Mammary epithelial cell (primary cell): ENCODE results near the gene CEP76.

Experiments used
- EZH2 ChIP-seq: IDR thresholded peaks from 2 replicates; pipeline ENCODE4 v1.6.1; 2012; ENCODE audit warnings: low read length, inconsistent platforms, borderline replicate concordance
- TF ChIP-seq, protein P1 (sequence below), 2 donors: IDR thresholded peaks in 1 of 2; conservative IDR thresholded peaks in 1 of 2; 2 replicates each; pipeline ENCODE4 v1.5.1; 2011 to 2012; ENCODE audit warnings: inconsistent platforms in 2 of 2, low read length in 2 of 2, mild to moderate bottlenecking in 2 of 2, control low read depth in 1 of 2, low read depth in 1 of 2; ENCODE audit not compliant: insufficient read depth in 1 of 2; ENCODE audit errors: extremely low read depth in 1 of 2

DNA sequence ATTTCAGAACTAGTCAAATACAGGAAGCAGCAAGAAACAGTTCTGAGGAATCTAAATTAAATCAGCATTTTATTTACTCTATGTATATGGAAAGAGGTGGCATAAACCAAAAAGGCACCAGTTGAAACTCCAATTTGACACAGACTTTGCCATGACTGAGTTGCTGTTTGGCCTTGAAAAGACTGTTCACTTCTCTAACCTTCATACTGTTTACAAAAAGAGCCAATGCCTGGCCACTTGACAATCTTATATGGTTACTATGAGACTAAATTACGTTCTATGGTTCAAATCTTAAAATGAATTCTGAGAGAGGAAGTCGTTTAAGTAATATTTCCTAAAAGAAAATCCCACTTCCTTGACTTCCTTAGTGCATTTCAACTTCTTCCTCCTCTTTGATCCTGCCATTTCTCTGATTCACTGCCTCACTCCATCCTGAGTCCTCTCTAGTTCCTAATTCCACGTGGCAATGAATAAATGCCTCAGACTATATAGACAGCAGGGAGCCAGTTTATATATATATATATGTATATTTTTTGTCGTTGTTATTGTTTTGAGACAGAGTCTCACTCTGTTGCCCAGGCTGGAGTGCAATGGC lies 13.2 kb downstream of the CEP76 start:
- TF ChIP-seq, protein P1, sequence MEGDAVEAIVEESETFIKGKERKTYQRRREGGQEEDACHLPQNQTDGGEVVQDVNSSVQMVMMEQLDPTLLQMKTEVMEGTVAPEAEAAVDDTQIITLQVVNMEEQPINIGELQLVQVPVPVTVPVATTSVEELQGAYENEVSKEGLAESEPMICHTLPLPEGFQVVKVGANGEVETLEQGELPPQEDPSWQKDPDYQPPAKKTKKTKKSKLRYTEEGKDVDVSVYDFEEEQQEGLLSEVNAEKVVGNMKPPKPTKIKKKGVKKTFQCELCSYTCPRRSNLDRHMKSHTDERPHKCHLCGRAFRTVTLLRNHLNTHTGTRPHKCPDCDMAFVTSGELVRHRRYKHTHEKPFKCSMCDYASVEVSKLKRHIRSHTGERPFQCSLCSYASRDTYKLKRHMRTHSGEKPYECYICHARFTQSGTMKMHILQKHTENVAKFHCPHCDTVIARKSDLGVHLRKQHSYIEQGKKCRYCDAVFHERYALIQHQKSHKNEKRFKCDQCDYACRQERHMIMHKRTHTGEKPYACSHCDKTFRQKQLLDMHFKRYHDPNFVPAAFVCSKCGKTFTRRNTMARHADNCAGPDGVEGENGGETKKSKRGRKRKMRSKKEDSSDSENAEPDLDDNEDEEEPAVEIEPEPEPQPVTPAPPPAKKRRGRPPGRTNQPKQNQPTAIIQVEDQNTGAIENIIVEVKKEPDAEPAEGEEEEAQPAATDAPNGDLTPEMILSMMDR (conservative IDR thresholded peaks at IDR 0.05 in 1 of 2, IDR thresholded peaks at IDR 0.05 in 1 of 2; ENCODE audit: extremely low read depth in 1 of 2, insufficient read depth in 1 of 2, low read depth in 1 of 2, low read length in 2 of 2), result no peak
- no peak for TF ChIP-seq EZH2
